Liver (tissue), 9 donors: ENCODE results near the gene LDLRAD4. TPM values are rescaled to one million over a fixed set of nuclear protein-coding genes. Genes with fewer than 3 reads are reported as not detected.
A peak's percentile ranks its signal among the peaks of the same experiment; 100 is the strongest.

Experiments used
- DNase-seq: peaks from one replicate; pipeline ENCODE4 v3.0.0-alpha.2; 2017; ENCODE audit warnings: low spot score
- H3K27ac ChIP-seq, 2 donors: one replicate each; pipeline ENCODE4 v1.7.0; 2013; ENCODE audit warnings: inconsistent platforms in 2 of 2, low read length in 2 of 2, control low read depth in 1 of 2, low read depth in 1 of 2, mild to moderate bottlenecking in 1 of 2
- H3K27me3 ChIP-seq, 4 donors: one replicate each; pipeline versions ENCODE4 v1.6.1 to v1.7.0; 2013; ENCODE audit warnings: low read length in 3 of 4, inconsistent platforms in 1 of 4, mild to moderate bottlenecking in 1 of 4, moderate library complexity in 1 of 4; ENCODE audit not compliant: control insufficient read depth in 4 of 4, insufficient read depth in 4 of 4
- H3K36me3 ChIP-seq, 4 donors: one replicate each; pipeline versions ENCODE4 v1.6.1 to v1.7.0; 2013; ENCODE audit warnings: low read length in 3 of 4, mild to moderate bottlenecking in 3 of 4, low read depth in 1 of 4, moderate library complexity in 1 of 4; ENCODE audit not compliant: control insufficient read depth in 4 of 4, insufficient read depth in 3 of 4
- H3K4me1 ChIP-seq, 4 donors: one replicate each; pipeline versions ENCODE4 v1.6.1 to v1.7.0; 2013; ENCODE audit warnings: low read length in 3 of 4, mild to moderate bottlenecking in 3 of 4, moderate library complexity in 1 of 4; ENCODE audit not compliant: control insufficient read depth in 4 of 4, insufficient read depth in 4 of 4
- H3K4me3 ChIP-seq, 3 donors: one replicate each; pipeline versions ENCODE4 v1.6.1 to v1.7.0; 2013; ENCODE audit warnings: low read length in 3 of 3, control low read depth in 1 of 3, low read depth in 1 of 3, mild to moderate bottlenecking in 1 of 3
- H3K9ac ChIP-seq, 2 donors: one replicate each; pipeline ENCODE4 v1.7.0; 2013; ENCODE audit warnings: low read length in 2 of 2, mild to moderate bottlenecking in 2 of 2, moderate library complexity in 2 of 2, control low read depth in 1 of 2, low read depth in 1 of 2
- H3K9me3 ChIP-seq, 4 donors: one replicate each; pipeline versions ENCODE4 v1.6.1 to v1.7.0; 2013; ENCODE audit warnings: low read length in 3 of 4; ENCODE audit not compliant: control insufficient read depth in 4 of 4
- EGR1 ChIP-seq, 2 donors: IDR thresholded peaks; 2 replicates each; pipeline ENCODE4 v1.6.1; 2016 to 2018; ENCODE audit warnings: antibody characterized with exemption in 2 of 2, low read depth in 2 of 2
- FOXA1 ChIP-seq: IDR thresholded peaks from 2 replicates; pipeline ENCODE4 v1.6.1; 2016; ENCODE audit warnings: antibody characterized with exemption
- FOXA2 ChIP-seq: IDR thresholded peaks from 2 replicates; pipeline ENCODE4 v1.6.1; 2016; ENCODE audit warnings: antibody characterized with exemption
- GABPA ChIP-seq, 2 donors: IDR thresholded peaks in 1 of 2; conservative IDR thresholded peaks in 1 of 2; 2 replicates each; pipeline ENCODE4 v1.6.1; 2016; ENCODE audit warnings: antibody characterized with exemption in 2 of 2, mild to moderate bottlenecking in 1 of 2, moderate library complexity in 1 of 2
- HNF4A ChIP-seq, 2 donors: conservative IDR thresholded peaks; 2 replicates each; pipeline ENCODE4 v1.6.1; 2016; ENCODE audit warnings: antibody characterized with exemption in 2 of 2, mild to moderate bottlenecking in 2 of 2
- HNF4G ChIP-seq: IDR thresholded peaks from 2 replicates; pipeline ENCODE4 v1.6.1; 2016; ENCODE audit warnings: antibody characterized with exemption
- JUND ChIP-seq, 2 donors: IDR thresholded peaks; 2 replicates each; pipeline ENCODE4 v1.6.1; 2016; ENCODE audit warnings: antibody characterized with exemption in 2 of 2
- NR2F2 ChIP-seq: IDR thresholded peaks from 2 replicates; pipeline ENCODE4 v1.6.1; 2016; ENCODE audit warnings: antibody characterized with exemption
- REST ChIP-seq: IDR thresholded peaks from 2 replicates; pipeline ENCODE4 v1.6.1; 2016; ENCODE audit warnings: antibody characterized with exemption, mild to moderate bottlenecking
- RXRA ChIP-seq, 2 donors: IDR thresholded peaks; 2 replicates each; pipeline ENCODE4 v1.6.1; 2017 to 2018; ENCODE audit warnings: antibody characterized with exemption in 2 of 2, mild to moderate bottlenecking in 1 of 2
- SP1 ChIP-seq: IDR thresholded peaks from 2 replicates; pipeline ENCODE4 v1.6.1; 2018; ENCODE audit warnings: antibody characterized with exemption, mild to moderate bottlenecking
- TAF1 ChIP-seq: conservative IDR thresholded peaks from 2 replicates; pipeline ENCODE4 v1.6.1; 2016; ENCODE audit warnings: antibody characterized with exemption, mild to moderate bottlenecking
- ZBTB33 ChIP-seq: IDR thresholded peaks from 2 replicates; pipeline ENCODE4 v1.6.1; 2016; ENCODE audit warnings: antibody characterized with exemption
- WGBS: extraction: QIAGEN DNeasy Blood & Tissue Kit; methylation state at CpG from one replicate; pipeline ENCODE4 v1.1.7; 2013; 5-methylcytosine and 5-hydroxymethylcytosine counted together
- polyA plus RNA-seq, 2 donors: library from polyadenylated mRNA; stranded (reverse) in 1 of 2; unstranded in 1 of 2; fragments of 200-250 nt in 1 of 2; fragments of >200 nt in 1 of 2; fragmentation: Nextera tagmentation in 1 of 2; extraction: Ambion mirVana in 1 of 2; gene quantifications; one replicate each; pipeline versions ENCODE4 v1.2.1 to v1.2.3, GENCODE V29; 2013 to 2015
- total RNA-seq, 2 donors: library from RNA; depleted of rRNA; stranded (reverse); fragments of >200 nt; gene quantifications; one replicate each; pipeline ENCODE4 v1.2.3, GENCODE V29; 2014
- TF ChIP-seq, protein P1 (sequence below): IDR thresholded peaks from 2 replicates; pipeline ENCODE4 v1.6.1; 2016; ENCODE audit warnings: antibody characterized with exemption
- TF ChIP-seq, protein P2 (sequence below): IDR thresholded peaks from 2 replicates; pipeline ENCODE4 v1.6.1; 2016; ENCODE audit warnings: antibody characterized with exemption
- donor health status: healthy.
- donor health status: healthy.
- donor health status: healthy.
- donor health status: healthy.
- donor health status: healthy.

Gene LDLRAD4
- total and polyA plus RNA-seq, 4 donors, result 4.8 to 41.7 (median 12.7) TPM

DNA sequence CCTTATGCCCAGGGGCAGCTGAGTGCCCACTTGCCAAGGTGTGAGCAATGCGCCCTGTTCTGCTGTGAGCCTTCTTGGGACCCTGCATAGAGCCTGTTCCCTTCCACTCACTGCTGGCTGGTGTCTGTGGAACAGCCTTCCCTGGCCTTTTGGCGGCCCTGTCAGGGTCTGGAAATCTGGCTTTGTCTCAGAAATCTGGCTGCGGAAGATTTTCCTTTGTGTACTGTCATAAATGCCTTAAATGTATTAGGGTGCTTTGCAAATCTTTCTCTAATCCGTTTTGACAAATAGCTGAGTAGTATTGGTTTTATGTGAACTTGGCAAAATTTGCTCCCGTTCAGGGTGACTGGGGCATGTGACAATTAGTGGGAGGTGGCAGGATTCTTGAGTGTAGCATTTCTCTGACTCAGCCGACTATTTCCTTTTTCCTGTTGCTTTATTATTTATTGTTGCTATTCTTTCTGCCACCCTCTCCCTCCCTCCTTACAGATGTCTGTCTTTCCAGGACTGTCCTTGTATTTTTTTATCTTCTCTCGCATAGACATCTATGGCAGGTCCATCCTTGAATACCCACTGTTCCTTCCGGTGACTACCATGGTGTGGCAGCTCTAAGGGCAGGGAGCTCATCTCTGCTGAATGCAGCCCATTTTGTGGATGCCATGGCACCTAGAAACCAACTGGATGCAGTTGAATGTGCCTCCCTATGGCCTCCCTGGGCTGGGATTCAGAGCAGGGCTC lies 41.8 kb downstream of the LDLRAD4 start:
- Histone ChIP-seq H3K27ac (peak overlapping the region in 1 of 2 donors; percentile 48), H3K27me3 (no peaks in the 10 kb centered on the region), H3K9me3 (no peaks in the 10 kb centered on the region), H3K36me3 (no peaks in the 10 kb centered on the region), H3K4me3 (no peak overlapping the region), H3K4me1 (peaks cover 0 to 9% (median 3%) of the 10 kb centered on the region in 4 donors), H3K9ac (no peak overlapping the region)
- TF ChIP-seq NR2F2 (no peak), RXRA (IDR thresholded peaks at IDR 0.05) (no peak), SP1 (no peak), FOXA2 (no peak), JUND (IDR thresholded peaks at IDR 0.05) (no peak), TAF1 (no peak), EGR1 (IDR thresholded peaks at IDR 0.05; ENCODE audit: low read depth in 2 of 2) (no peak), FOXA1 (no peak), HNF4A (conservative IDR thresholded peaks at IDR 0.05) (no peak), ZBTB33 (no peak), REST (no peak), HNF4G (no peak), GABPA (IDR thresholded peaks at IDR 0.05 in 1 of 2, conservative IDR thresholded peaks at IDR 0.05 in 1 of 2) (no peak)
- TF ChIP-seq, protein P1, sequence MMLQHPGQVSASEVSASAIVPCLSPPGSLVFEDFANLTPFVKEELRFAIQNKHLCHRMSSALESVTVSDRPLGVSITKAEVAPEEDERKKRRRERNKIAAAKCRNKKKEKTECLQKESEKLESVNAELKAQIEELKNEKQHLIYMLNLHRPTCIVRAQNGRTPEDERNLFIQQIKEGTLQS, result no peak
- TF ChIP-seq, protein P2, sequence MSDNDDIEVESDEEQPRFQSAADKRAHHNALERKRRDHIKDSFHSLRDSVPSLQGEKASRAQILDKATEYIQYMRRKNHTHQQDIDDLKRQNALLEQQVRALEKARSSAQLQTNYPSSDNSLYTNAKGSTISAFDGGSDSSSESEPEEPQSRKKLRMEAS, result no peak
- WGBS, result 66% methylated on average over 8 of the region's 8 CpGs
- no peak for DNase-seq

GRCh38 chr18:13260935-13261640 lies 42.5 kb downstream of the LDLRAD4 start:
- Histone ChIP-seq H3K27me3 (no peaks in the 10 kb centered on the region), H3K9ac (no peak overlapping the region), H3K9me3 (no peaks in the 10 kb centered on the region), H3K4me1 (peaks cover 0 to 9% (median 3%) of the 10 kb centered on the region in 4 donors), H3K36me3 (no peaks in the 10 kb centered on the region), H3K4me3 (no peak overlapping the region), H3K27ac (no peak overlapping the region)
- WGBS, result 91% methylated on average over 12 of the region's 12 CpGs
- no peak for DNase-seq
- TF ChIP-seq GABPA (IDR thresholded peaks at IDR 0.05 in 1 of 2, conservative IDR thresholded peaks at IDR 0.05 in 1 of 2) (no peak), RXRA (IDR thresholded peaks at IDR 0.05) (no peak)
